HEK293 (cell line): Measurements from ENCODE around the gene ZCCHC13.
A peak's percentile ranks its signal among the peaks of the same experiment; 100 is the strongest.

ENCODE experiments used
- AEBP2 ChIP-seq: fragments of 450-650 bp; formaldehyde crosslinking; IDR thresholded peaks from 2 replicates; pipeline ENCODE4 v1.5.1; 2016; ENCODE audit warnings: missing biosample characterization, missing genetic modification characterization, borderline replicate concordance
- HOXC10 ChIP-seq: sonication (generic); formaldehyde crosslinking; IDR thresholded peaks from 2 replicates; pipeline ENCODE4 v1.8.1; 2023; ENCODE audit warnings: mild to moderate bottlenecking, missing genetic modification reagents
- KLF8 ChIP-seq: fragments of 450-650 bp; formaldehyde crosslinking; IDR thresholded peaks from 2 replicates; pipeline ENCODE4 v1.5.1; 2016; ENCODE audit warnings: missing biosample characterization, missing genetic modification characterization
- RBAK ChIP-seq: fragments of 450-650 bp; formaldehyde crosslinking; IDR thresholded peaks from 2 replicates; pipeline ENCODE4 v1.5.1; 2016; ENCODE audit warnings: missing biosample characterization, missing genetic modification characterization
- SALL2 ChIP-seq: fragments of 450-650 bp; formaldehyde crosslinking; IDR thresholded peaks from 2 replicates; pipeline ENCODE4 v1.5.0; 2017; ENCODE audit warnings: missing biosample characterization, mild to moderate bottlenecking, missing genetic modification characterization, borderline replicate concordance
- SP7 ChIP-seq: fragments of 450-650 bp; formaldehyde crosslinking; IDR thresholded peaks from 2 replicates; pipeline ENCODE4 v1.5.1; 2016; ENCODE audit warnings: missing biosample characterization, missing genetic modification characterization
- TSHZ1 ChIP-seq: fragments of 450-650 bp; formaldehyde crosslinking; IDR thresholded peaks from 2 replicates; pipeline ENCODE4 v1.5.1; 2016; ENCODE audit warnings: missing biosample characterization, missing genetic modification characterization, borderline replicate concordance
- WT1 ChIP-seq: fragments of 450-650 bp; formaldehyde crosslinking; IDR thresholded peaks from 2 replicates; pipeline ENCODE4 v1.5.1; 2016; ENCODE audit warnings: missing biosample characterization, missing genetic modification characterization
- YY1 ChIP-seq: fragments of 450-650 bp; formaldehyde crosslinking; IDR thresholded peaks from 2 replicates; pipeline ENCODE4 v1.5.1; 2018; ENCODE audit warnings: missing biosample characterization, missing genetic modification characterization
- ZBTB7A ChIP-seq: fragments of 450-650 bp; formaldehyde crosslinking; IDR thresholded peaks from 2 replicates; pipeline ENCODE4 v1.5.1; 2016; ENCODE audit warnings: low read depth, missing biosample characterization, missing genetic modification characterization
- ZNF2 ChIP-seq: fragments of 450-650 bp; formaldehyde crosslinking; IDR thresholded peaks from 2 replicates; pipeline ENCODE4 v1.5.1; 2016; ENCODE audit warnings: missing biosample characterization, missing genetic modification characterization
- ZNF266 ChIP-seq: fragments of 450-650 bp; formaldehyde crosslinking; IDR thresholded peaks from 2 replicates; pipeline ENCODE4 v1.5.1; 2016; ENCODE audit warnings: missing biosample characterization, missing genetic modification characterization, low read depth
- ZNF274 ChIP-seq, 2 experiments: fragments of 200-500 bp in 1 of 2; fragments of 450-650 bp in 1 of 2; sonication (Bioruptor generic) in 1 of 2; formaldehyde crosslinking in 1 of 2; IDR thresholded peaks; 2 replicates each; pipeline versions ENCODE4 v1.5.1 to v1.6.1; 2014 to 2016; ENCODE audit warnings: borderline replicate concordance in 1 of 2, inconsistent platforms in 1 of 2, low read length in 1 of 2, missing biosample characterization in 1 of 2, missing genetic modification characterization in 1 of 2
- ZNF48 ChIP-seq: fragments of 450-650 bp; formaldehyde crosslinking; IDR thresholded peaks from 2 replicates; pipeline ENCODE4 v1.5.1; 2016; ENCODE audit warnings: missing biosample characterization, missing genetic modification characterization
- ZNF501 ChIP-seq: fragments of 450-650 bp; formaldehyde crosslinking; IDR thresholded peaks from 2 replicates; pipeline ENCODE4 v1.5.1; 2016; ENCODE audit warnings: missing biosample characterization, missing genetic modification characterization
- ZNF514 ChIP-seq: fragments of 450-650 bp; formaldehyde crosslinking; IDR thresholded peaks from 2 replicates; pipeline ENCODE4 v1.5.1; 2016; ENCODE audit warnings: missing biosample characterization, missing genetic modification characterization
- ZNF518A ChIP-seq: fragments of 450-650 bp; formaldehyde crosslinking; conservative IDR thresholded peaks from 2 replicates; pipeline ENCODE4 v1.5.1; 2016; ENCODE audit warnings: low read depth, missing biosample characterization, missing genetic modification characterization
- ZNF544 ChIP-seq: fragments of 450-650 bp; formaldehyde crosslinking; IDR thresholded peaks from 2 replicates; pipeline ENCODE4 v1.5.0; 2017; ENCODE audit warnings: missing biosample characterization, missing genetic modification characterization
- ZNF561 ChIP-seq: fragments of 450-650 bp; IDR thresholded peaks from 2 replicates; pipeline ENCODE4 v1.5.1; 2018; ENCODE audit warnings: missing biosample characterization, missing genetic modification characterization, borderline replicate concordance
- ZNF776 ChIP-seq: fragments of 450-650 bp; formaldehyde crosslinking; IDR thresholded peaks from 2 replicates; pipeline ENCODE4 v1.5.0; 2017; ENCODE audit warnings: missing biosample characterization, missing genetic modification characterization, borderline replicate concordance
- ZSCAN30 ChIP-seq: fragments of 450-650 bp; IDR thresholded peaks from 2 replicates; pipeline ENCODE4 v1.5.1; 2018; ENCODE audit warnings: missing biosample characterization, mild to moderate bottlenecking, missing genetic modification characterization, moderate library complexity
- TF ChIP-seq, protein P1 (sequence below): fragments of 450-650 bp; formaldehyde crosslinking; IDR thresholded peaks from 2 replicates; pipeline ENCODE4 v1.5.1; 2017; ENCODE audit warnings: missing biosample characterization, missing genetic modification characterization
- TF ChIP-seq, protein P2 (sequence below): fragments of 450-650 bp; formaldehyde crosslinking; IDR thresholded peaks from 2 replicates; pipeline ENCODE4 v1.5.1; 2016; ENCODE audit warnings: missing biosample characterization, missing genetic modification characterization
- TF ChIP-seq, protein P3 (sequence below): sonication (generic); formaldehyde crosslinking; IDR thresholded peaks from 2 replicates; pipeline ENCODE4 v1.8.1; 2022; ENCODE audit warnings: mild to moderate bottlenecking, moderate library complexity, missing genetic modification reagents

Gene ZCCHC13

GRCh38 chrX:74291964-74292807 lies 11.8 kb upstream of the ZCCHC13 start (continued):
- TF ChIP-seq ZNF514 = no peak
- no peak for TF ChIP-seq HOXC10 (CRISPR knock-in tag)
- TF ChIP-seq ZSCAN30 (tag by site-specific recombination) = no peak
- TF ChIP-seq, protein P1, sequence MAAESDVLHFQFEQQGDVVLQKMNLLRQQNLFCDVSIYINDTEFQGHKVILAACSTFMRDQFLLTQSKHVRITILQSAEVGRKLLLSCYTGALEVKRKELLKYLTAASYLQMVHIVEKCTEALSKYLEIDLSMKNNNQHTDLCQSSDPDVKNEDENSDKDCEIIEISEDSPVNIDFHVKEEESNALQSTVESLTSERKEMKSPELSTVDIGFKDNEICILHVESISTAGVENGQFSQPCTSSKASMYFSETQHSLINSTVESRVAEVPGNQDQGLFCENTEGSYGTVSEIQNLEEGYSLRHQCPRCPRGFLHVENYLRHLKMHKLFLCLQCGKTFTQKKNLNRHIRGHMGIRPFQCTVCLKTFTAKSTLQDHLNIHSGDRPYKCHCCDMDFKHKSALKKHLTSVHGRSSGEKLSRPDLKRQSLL (tag by site-specific recombination) = no peak
- peak; percentile 72; the same call in 1 of the 2 replicates for TF ChIP-seq ZNF501
- TF ChIP-seq SALL2 (tag by site-specific recombination) = no peak
- no peak for TF ChIP-seq ZNF544
- TF ChIP-seq ZNF776 = no peak
- no peak for TF ChIP-seq ZNF274 (IDR thresholded peaks at IDR 0.05; ENCODE audit: low read length)
- TF ChIP-seq ZNF274 (tag by site-specific recombination; IDR thresholded peaks at IDR 0.05; ENCODE audit: borderline replicate concordance) = no peak
- no peak for TF ChIP-seq AEBP2 (tag by site-specific recombination)
- TF ChIP-seq ZNF266 (tag by site-specific recombination) = no peak
- TF ChIP-seq TSHZ1 (tag by site-specific recombination) = no peak
- TF ChIP-seq ZNF2 (tag by site-specific recombination) = no peak
- no peak for TF ChIP-seq RBAK (tag by site-specific recombination)
- TF ChIP-seq SP7 (tag by site-specific recombination) = peak; percentile 44; the same call in 1 of the 2 replicates
- 0 out of 2 replicates have a peak, but pooled peaks have one; percentile 30 for TF ChIP-seq KLF8 (tag by site-specific recombination)
- no peak for TF ChIP-seq ZBTB7A
- TF ChIP-seq, protein P2, sequence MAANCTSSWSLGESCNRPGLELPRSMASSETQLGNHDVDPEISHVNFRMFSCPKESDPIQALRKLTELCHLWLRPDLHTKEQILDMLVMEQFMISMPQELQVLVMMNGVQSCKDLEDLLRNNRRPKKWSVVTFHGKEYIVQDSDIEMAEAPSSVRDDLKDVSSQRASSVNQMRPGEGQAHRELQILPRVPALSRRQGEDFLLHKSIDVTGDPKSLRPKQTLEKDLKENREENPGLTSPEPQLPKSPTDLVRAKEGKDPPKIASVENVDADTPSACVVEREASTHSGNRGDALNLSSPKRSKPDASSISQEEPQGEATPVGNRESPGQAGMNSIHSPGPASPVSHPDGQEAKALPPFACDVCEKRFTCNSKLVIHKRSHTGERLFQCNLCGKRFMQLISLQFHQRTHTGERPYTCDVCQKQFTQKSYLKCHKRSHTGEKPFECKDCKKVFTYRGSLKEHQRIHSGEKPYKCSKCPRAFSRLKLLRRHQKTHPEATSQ (tag by site-specific recombination) = no peak
- TF ChIP-seq YY1 (tag by site-specific recombination) = peak; percentile 88
- TF ChIP-seq, protein P3, sequence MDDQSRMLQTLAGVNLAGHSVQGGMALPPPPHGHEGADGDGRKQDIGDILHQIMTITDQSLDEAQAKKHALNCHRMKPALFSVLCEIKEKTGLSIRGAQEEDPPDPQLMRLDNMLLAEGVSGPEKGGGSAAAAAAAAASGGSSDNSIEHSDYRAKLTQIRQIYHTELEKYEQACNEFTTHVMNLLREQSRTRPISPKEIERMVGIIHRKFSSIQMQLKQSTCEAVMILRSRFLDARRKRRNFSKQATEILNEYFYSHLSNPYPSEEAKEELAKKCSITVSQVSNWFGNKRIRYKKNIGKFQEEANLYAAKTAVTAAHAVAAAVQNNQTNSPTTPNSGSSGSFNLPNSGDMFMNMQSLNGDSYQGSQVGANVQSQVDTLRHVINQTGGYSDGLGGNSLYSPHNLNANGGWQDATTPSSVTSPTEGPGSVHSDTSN (CRISPR knock-in tag) = no peak
- TF ChIP-seq ZNF518A = no peak
- TF ChIP-seq ZNF561 (tag by site-specific recombination) = peak; percentile 9; the same call in 1 of the 2 replicates
- no peak for TF ChIP-seq ZNF48 (tag by site-specific recombination)
- 0 out of 2 replicates have a peak, but pooled peaks have one; percentile 47 for TF ChIP-seq WT1
